Subcutaneous adipose tissue (tissue), 4 donors: ENCODE results near the gene GATD1. TPM values are rescaled to one million over a fixed set of nuclear protein-coding genes. Genes with fewer than 3 reads are reported as not detected.

Experiments
- CTCF ChIP-seq: fragments of 450-650 bp; IDR thresholded peaks from one replicate; pipeline ENCODE4 v1.5.1; 2016; ENCODE audit warnings: low read depth, mild to moderate bottlenecking, control low read depth, antibody characterized with exemption, moderate library complexity
- total RNA-seq, 4 donors: library from RNA; depleted of rRNA; stranded (reverse); fragments of >200 nt; gene quantifications; one replicate each; pipeline ENCODE4 v1.1.0, GENCODE V29; 2016

GATD1 gene
- total RNA-seq, 4 donors from 2014 or later = 7.1 to 22.8 (median 14.9) TPM

GRCh38 chr11:811446-812245 lies 34.4 kb upstream of the GATD1 start:
- TF ChIP-seq CTCF = no peak

- TF ChIP-seq CTCF = no peak
Measured at GRCh38 chr11:810040-810567, 32.8 kb upstream of the GATD1 start.

GRCh38 chr11:809287-810039 lies 32.2 kb upstream of the GATD1 start, which contains the start of gene RPLP2:
RPLP2 (plus strand) TSS chr11:809967; CDS start chr11:810235, 268 bp downstream.
- TF ChIP-seq CTCF = no peak

GRCh38 chr11:808427-809286 lies 31.4 kb upstream of the GATD1 start:
- no peak for TF ChIP-seq CTCF

- TF ChIP-seq CTCF = no peak
Measured at GRCh38 chr11:804599-804964, 27.3 kb upstream of the GATD1 start.

- no peak for TF ChIP-seq CTCF
Measured at GRCh38 chr11:803770-804598, 26.7 kb upstream of the GATD1 start.
